Transverse colon (tissue), 4 donors: ENCODE results near the gene SAMM50. TPM values are rescaled to one million over a fixed set of nuclear protein-coding genes. Genes with fewer than 3 reads are reported as not detected.

ENCODE experiments used
- DNase-seq: peaks from one replicate; pipeline ENCODE4 v3.0.0-alpha.2; 2019
- H3K27ac ChIP-seq, 4 donors: fragments of 200-600 bp; sonication (generic); 2 replicates each; pipeline ENCODE4 v1.5.1; 2016 to 2018; ENCODE audit warnings: inconsistent platforms in 4 of 4
- H3K27me3 ChIP-seq: fragments of 200-600 bp; sonication (generic); 2 replicates; pipeline ENCODE4 v1.5.1; 2017; ENCODE audit warnings: inconsistent platforms
- H3K36me3 ChIP-seq, 4 donors: fragments of 200-600 bp; sonication (generic); 2 replicates each; pipeline ENCODE4 v1.5.1; 2017 to 2019; ENCODE audit warnings: inconsistent platforms in 4 of 4
- H3K4me1 ChIP-seq, 4 donors: fragments of 200-600 bp; sonication (generic); 2 replicates each; pipeline ENCODE4 v1.5.1; 2017 to 2020; ENCODE audit warnings: inconsistent platforms in 4 of 4
- H3K4me3 ChIP-seq, 4 donors: fragments of 200-600 bp; sonication (generic); 1 replicate in 1 of 4; 2 replicates in 3 of 4; pipeline versions ENCODE4 v1.5.1 to v1.6.1; 2017 to 2019; ENCODE audit warnings: inconsistent platforms in 4 of 4
- H3K9me3 ChIP-seq, 2 donors: fragments of 200-600 bp; sonication (generic); 2 replicates each; pipeline ENCODE4 v1.5.1; 2017 to 2019; ENCODE audit warnings: inconsistent platforms in 2 of 2
- EP300 ChIP-seq: sonication (generic); formaldehyde crosslinking; IDR thresholded peaks from one replicate; pipeline ENCODE4 v1.6.1; 2017; ENCODE audit warnings: antibody characterized with exemption, low read depth
- POLR2A ChIP-seq: fragments of 450-650 bp; IDR thresholded peaks from one replicate; pipeline ENCODE4 v1.6.1; 2016; ENCODE audit warnings: antibody characterized with exemption, mild to moderate bottlenecking, moderate library complexity
- POLR2AphosphoS5 ChIP-seq, 3 donors: sonication (generic); formaldehyde crosslinking; IDR thresholded peaks; one replicate each; pipeline ENCODE4 v1.6.1; 2016; ENCODE audit warnings: antibody characterized with exemption in 3 of 3
- WGBS, 2 donors: methylation state at CpG; one replicate each; pipeline ENCODE4 v1.1.5; 2018; ENCODE audit warnings: low coverage in 1 of 2; 5-methylcytosine and 5-hydroxymethylcytosine counted together
- in situ Hi-C, 4 donors: fragments of 200-750 bp; cut with MboI; loops; one replicate each; pipeline versions ENCODE4 v1.15.0 to v1.15.1; 2017; ENCODE audit warnings: low sequenced_read_pairs in 3 of 4, low pct_ligation_motif_present in 1 of 4, low pct_unique_long_range_greater_than_20kb in 1 of 4
- intact Hi-C: fragments of 100-400 bp; cut with DNase I; formaldehyde crosslinking; loops from one replicate; pipeline ENCODE4 v1.15.1; 2023; ENCODE audit warnings: low total_unique reads
- total RNA-seq, 4 donors: library from RNA; depleted of rRNA; stranded (reverse); fragments of >200 nt; gene quantifications; one replicate each; pipeline ENCODE4 v1.1.0, GENCODE V29; 2016
- TF ChIP-seq, protein P1 (sequence below), 5 experiments: fragments of 200-600 bp in 3 of 5; fragments of 450-650 bp in 2 of 5; sonication (generic) in 3 of 5; IDR thresholded peaks; 1 replicate in 2 of 5; 2 replicates in 3 of 5; pipeline ENCODE4 v1.5.1; 2016 to 2017; ENCODE audit warnings: antibody characterized with exemption in 5 of 5, inconsistent platforms in 3 of 5, mild to moderate bottlenecking in 2 of 5, moderate library complexity in 1 of 5

The SAMM50 gene
- total RNA-seq, 4 donors from 2014 or later: 9.0 to 82.6 (median 33.3) TPM

DNA sequence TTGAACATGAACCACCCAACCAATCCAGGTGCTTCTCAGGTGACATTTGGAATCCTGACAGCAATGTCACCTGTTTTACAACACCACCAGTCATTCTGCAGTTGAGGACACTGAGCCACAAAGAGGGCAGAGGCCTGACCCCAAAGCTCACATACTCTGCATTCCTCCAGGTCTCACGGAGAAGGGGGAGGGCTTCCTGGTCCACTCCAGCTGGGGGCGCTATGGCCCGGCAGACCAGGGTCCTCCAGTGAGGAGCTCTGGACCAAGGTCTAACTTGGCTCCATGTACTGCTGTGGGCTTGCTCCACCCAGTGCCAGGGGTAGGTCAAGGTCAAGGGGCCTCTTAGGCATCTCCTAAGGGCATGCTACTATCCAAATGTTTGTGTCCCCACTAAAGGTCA is 33.1 kb upstream of the SAMM50 start:
- in situ Hi-C loops: no loop called here

DNA sequence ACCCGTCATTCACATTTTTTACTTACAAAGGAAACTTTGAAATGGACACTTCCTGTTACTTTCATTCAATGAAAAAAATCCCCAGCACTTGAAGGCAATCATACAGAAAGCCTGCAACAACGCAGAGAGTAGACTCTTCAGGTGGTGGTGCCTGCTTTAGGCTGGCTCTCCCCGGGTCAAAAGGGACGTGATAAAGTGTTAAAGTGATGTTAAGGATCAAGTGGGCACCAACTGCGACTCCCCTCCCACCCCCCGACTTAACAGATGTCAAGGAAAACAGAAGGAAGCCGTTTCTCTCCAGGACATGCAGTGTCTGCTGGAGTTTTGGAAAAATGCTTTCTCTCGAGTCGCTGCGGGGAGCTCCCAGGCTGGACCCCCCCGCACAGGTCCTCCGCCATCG is 32.1 kb upstream of the SAMM50 start:
- Histone ChIP-seq H3K4me1 (peaks cover 3 to 13% (median 10%) of the 10 kb centered on the region in 4 donors), H3K36me3 (no peaks in the 10 kb centered on the region), H3K9me3 (no peaks in the 10 kb centered on the region), H3K27ac (no peak overlapping the region), H3K27me3 (peaks cover 20% of the 10 kb centered on the region), H3K4me3 (peak overlapping the region in 3 of 4 donors; percentile 29 to 55 (median 54))
- 4% methylated on average over 7 of the region's 13 CpGs; no CpG with 5 or more reads in 1 of the 2 donors for WGBS, 2 donors
- TF ChIP-seq POLR2AphosphoS5 (IDR thresholded peaks at IDR 0.05) (no peak), POLR2A (no peak), EP300 (no peak)
- TF ChIP-seq, protein P1, sequence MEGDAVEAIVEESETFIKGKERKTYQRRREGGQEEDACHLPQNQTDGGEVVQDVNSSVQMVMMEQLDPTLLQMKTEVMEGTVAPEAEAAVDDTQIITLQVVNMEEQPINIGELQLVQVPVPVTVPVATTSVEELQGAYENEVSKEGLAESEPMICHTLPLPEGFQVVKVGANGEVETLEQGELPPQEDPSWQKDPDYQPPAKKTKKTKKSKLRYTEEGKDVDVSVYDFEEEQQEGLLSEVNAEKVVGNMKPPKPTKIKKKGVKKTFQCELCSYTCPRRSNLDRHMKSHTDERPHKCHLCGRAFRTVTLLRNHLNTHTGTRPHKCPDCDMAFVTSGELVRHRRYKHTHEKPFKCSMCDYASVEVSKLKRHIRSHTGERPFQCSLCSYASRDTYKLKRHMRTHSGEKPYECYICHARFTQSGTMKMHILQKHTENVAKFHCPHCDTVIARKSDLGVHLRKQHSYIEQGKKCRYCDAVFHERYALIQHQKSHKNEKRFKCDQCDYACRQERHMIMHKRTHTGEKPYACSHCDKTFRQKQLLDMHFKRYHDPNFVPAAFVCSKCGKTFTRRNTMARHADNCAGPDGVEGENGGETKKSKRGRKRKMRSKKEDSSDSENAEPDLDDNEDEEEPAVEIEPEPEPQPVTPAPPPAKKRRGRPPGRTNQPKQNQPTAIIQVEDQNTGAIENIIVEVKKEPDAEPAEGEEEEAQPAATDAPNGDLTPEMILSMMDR (IDR thresholded peaks at IDR 0.05): no peak
- no peak for DNase-seq
- in situ Hi-C loops (no loop called here), intact Hi-C loops (no loop called here)

More for the DNA sequence above, 33.1 kb upstream of the SAMM50 start:
- TF ChIP-seq EP300: no peak
- TF ChIP-seq, protein P1 (IDR thresholded peaks at IDR 0.05): no peak
- no peak for TF ChIP-seq POLR2AphosphoS5 (IDR thresholded peaks at IDR 0.05)
- no peak for TF ChIP-seq POLR2A
- H3K4me1 ChIP-seq: peaks cover 3 to 13% (median 10%) of the 10 kb centered on the region in 4 donors
- intact Hi-C loops: no loop called here
- 89% methylated on average over 3 of the region's 3 CpGs; no CpG with 5 or more reads in 1 of the 2 donors for WGBS, 2 donors
- DNase-seq: no peak
- no peaks in the 10 kb centered on the region for H3K36me3 ChIP-seq
- H3K9me3 ChIP-seq: no peaks in the 10 kb centered on the region
- no peak overlapping the region for H3K4me3 ChIP-seq
- no peak overlapping the region for H3K27ac ChIP-seq
- H3K27me3 ChIP-seq: peaks cover 20% of the 10 kb centered on the region

DNA sequence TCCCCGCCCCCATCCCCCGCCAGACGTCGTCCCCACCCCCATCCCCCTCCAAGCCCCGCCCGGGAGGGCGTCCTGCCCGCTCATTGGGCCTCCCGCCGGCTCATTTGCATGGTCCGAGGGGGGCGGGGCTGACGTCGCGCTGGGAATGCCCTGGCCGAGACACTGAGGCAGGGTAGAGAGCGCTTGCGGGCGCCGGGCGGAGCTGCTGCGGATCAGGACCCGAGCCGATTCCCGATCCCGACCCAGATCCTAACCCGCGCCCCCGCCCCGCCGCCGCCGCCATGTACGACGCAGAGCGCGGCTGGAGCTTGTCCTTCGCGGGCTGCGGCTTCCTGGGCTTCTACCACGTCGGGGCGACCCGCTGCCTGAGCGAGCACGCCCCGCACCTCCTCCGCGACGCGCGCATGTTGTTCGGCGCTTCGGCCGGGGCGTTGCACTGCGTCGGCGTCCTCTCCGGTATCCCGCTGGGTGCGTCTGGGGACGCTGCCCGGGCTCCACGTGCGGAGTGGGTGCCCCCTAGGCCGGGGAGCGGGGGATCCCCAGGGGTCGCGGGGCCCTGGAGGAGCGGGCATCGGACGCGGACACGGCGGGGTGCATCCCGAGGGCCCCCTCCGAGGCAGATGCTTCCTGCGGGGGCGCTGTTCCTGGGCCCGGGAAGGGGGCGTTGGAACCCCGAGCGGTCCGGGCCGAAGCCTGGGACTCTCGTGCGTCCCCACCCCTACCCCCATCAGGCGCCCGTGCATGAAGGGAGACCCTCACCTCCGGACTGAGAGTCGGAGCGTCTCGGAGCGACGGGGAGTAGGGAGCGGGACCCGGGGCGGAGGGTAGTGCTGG is 31.4 kb upstream of the SAMM50 start, which contains the start of gene PNPLA3:
Gene PNPLA3, plus strand, starts transcription at position 175 of the 834 bp plus-strand sequence. Its CDS starts 107 bp downstream, at position 282.
- Histone ChIP-seq H3K27me3 (peaks cover 20% of the 10 kb centered on the region), H3K9me3 (no peaks in the 10 kb centered on the region), H3K4me1 (peaks cover 3 to 13% (median 10%) of the 10 kb centered on the region in 4 donors), H3K27ac (peak within 1 kb of the TSS in 1 of 4 donors; percentile 18), H3K36me3 (no peaks in the 10 kb centered on the region), H3K4me3 (peak within 1 kb of the TSS; percentile 19 to 55 (median 42))
- intact Hi-C loops (no loop called here), in situ Hi-C loops (no loop called here)
- TF ChIP-seq POLR2A (peak; percentile 12), POLR2AphosphoS5 (IDR thresholded peaks at IDR 0.05) (peak in 2 of 3 donors; percentile 22 to 73), EP300 (no peak)
- TF ChIP-seq, protein P1 (IDR thresholded peaks at IDR 0.05): no peak
- WGBS, 2 donors: 10% methylated on average over 17 of the region's 100 CpGs; no CpG with 5 or more reads in 1 of the 2 donors
- DNase-seq: peak; percentile 87

DNA sequence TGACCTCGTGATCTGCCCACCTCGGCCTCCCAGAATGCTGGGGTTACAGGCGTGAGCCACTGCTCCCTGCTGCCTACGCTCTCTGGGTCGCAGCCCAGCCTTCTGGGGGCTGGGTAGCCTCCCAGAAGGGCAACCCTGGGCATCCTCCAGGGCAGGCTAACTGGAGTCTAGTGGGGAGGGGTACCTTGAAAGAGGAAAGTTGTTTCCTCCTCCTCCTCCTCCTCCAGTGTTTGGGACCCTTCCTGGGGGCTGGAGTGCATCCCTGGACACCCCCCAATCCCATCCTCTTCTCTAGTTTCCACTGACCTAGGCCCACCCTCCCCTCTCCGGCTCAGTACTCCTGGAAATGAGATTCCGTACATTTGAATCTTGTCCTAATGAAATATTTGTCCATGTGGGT is 30.4 kb upstream of the SAMM50 start:
- Histone ChIP-seq H3K27ac (no peak overlapping the region), H3K4me3 (no peak overlapping the region), H3K36me3 (no peaks in the 10 kb centered on the region), H3K27me3 (peaks cover 17% of the 10 kb centered on the region), H3K9me3 (no peaks in the 10 kb centered on the region), H3K4me1 (peaks cover 3 to 13% (median 10%) of the 10 kb centered on the region in 4 donors)
- no peak for DNase-seq
- in situ Hi-C loops: loop anchor here in 1 of 4 donors (25.0 kb wide), 1 partner anchor 88 kb away; no protein-coding TSS in a partner anchor
- intact Hi-C loops: no loop called here
- 74% methylated on average over 7 of the region's 7 CpGs; no CpG with 5 or more reads in 1 of the 2 donors for WGBS, 2 donors
- TF ChIP-seq POLR2A: no peak
- no peak for TF ChIP-seq EP300
- TF ChIP-seq POLR2AphosphoS5 (IDR thresholded peaks at IDR 0.05): no peak
- TF ChIP-seq, protein P1 (IDR thresholded peaks at IDR 0.05): no peak
